ENCODE data around the gene SMIM41. TPM values are rescaled to one million over a fixed set of nuclear protein-coding genes. Genes with fewer than 3 reads are reported as not detected.

SMIM41 gene
- total and polyA plus RNA-seq, 12 donors: 0.19 to 0.52 (median 0.27) TPM; not detected in 8

DNA sequence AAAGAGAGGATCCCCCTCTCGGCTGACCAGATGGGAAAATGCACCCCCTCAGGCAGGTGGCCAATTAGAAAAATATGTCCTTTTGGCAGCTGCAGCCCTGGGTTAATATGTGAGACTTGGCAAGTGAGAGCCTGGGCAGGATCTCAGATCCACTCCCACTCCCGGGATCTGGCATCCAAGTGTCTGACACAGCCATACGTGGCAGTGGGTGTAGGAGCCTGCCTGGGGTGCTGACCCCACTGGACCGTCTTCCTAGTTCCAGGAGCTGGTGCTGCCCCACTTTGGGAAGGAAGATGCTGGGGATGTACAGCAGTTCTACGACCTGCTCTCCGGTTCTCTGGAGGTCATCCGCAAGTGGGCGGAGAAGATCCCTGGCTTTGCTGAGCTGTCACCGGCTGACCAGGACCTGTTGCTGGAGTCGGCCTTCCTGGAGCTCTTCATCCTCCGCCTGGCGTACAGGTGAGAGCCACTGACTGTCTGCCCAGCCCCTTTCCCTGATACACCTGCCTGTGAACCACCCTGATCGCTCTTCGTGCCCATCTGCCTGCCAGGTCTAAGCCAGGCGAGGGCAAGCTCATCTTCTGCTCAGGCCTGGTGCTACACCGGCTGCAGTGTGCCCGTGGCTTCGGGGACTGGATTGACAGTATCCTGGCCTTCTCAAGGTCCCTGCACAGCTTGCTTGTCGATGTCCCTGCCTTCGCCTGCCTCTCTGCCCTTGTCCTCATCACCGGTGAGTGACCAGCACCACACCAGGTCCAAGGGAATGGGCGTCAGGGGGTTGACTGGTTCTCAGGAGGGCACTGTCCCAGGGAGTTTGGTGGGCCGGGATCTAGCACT lies 22.5 kb upstream of the SMIM41 start:
- DNase-seq: peak in 1 of 2 donors; percentile 26
- Histone ChIP-seq H3K9me3 (no peaks in the 10 kb centered on the region), H3K27ac (peak overlapping the region in 3 of 10 donors; percentile 10 to 27 (median 16)), H3K27me3 (no peaks in the 10 kb centered on the region), H3K4me3 (no peak overlapping the region), H3K36me3 (peaks cover 0 to 78% (median 57%) of the 10 kb centered on the region in 9 donors), H3K4me1 (peaks cover 0 to 55% (median 26%) of the 10 kb centered on the region in 9 donors)
- intact Hi-C loops (cut with DNase I): no loop called here
- 83% methylated on average over 23 of the region's 23 CpGs for WGBS, 2 donors
- no peak for ATAC-seq
- TF ChIP-seq, protein P1, sequence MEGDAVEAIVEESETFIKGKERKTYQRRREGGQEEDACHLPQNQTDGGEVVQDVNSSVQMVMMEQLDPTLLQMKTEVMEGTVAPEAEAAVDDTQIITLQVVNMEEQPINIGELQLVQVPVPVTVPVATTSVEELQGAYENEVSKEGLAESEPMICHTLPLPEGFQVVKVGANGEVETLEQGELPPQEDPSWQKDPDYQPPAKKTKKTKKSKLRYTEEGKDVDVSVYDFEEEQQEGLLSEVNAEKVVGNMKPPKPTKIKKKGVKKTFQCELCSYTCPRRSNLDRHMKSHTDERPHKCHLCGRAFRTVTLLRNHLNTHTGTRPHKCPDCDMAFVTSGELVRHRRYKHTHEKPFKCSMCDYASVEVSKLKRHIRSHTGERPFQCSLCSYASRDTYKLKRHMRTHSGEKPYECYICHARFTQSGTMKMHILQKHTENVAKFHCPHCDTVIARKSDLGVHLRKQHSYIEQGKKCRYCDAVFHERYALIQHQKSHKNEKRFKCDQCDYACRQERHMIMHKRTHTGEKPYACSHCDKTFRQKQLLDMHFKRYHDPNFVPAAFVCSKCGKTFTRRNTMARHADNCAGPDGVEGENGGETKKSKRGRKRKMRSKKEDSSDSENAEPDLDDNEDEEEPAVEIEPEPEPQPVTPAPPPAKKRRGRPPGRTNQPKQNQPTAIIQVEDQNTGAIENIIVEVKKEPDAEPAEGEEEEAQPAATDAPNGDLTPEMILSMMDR (IDR thresholded peaks at IDR 0.05): no peak

DNA sequence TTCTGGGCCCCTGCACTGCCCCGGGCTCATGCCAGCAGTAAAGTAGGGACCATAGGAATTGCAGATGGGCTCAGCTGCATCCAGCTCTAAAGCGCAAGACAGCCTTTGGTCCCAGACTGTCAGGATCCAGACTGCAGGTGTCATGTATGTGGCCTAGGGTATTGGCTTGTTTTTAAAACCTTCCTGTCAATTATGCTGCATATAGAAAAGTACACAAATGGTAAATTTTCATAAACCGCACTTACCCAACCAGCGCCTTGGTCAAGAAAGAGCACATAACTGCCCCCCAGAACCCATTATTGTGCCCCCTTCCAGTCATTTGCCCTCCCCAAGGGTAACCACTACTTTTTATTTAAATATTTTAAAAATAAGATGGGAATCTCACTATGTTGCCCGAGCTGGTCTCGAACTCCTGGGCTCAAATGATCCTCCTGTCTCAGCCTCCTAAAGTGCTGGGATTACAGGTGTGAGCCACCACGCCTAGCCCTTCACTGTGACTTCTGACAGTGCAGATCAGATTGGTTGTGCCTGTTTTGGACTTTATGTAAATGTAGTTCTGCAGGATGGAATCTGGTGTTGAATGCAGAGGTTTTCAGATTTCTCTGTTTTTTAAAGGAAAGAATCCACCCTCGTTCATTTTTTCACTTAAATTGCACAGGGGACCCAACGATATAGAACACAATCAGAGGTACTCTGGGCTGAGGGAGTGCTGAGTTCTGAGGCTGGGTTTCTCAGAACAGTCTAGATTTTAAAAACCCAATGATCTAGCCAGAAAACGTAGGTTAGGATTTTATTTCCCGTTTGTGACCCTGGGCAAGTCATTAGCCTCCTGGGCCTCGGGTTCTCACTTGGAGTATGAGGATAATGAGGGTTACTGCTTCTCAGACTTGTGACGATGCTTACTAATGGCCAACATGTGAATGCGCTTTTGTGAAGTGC lies 21.6 kb upstream of the SMIM41 start:
- DNase-seq: no peak
- Histone ChIP-seq H3K9me3 (no peaks in the 10 kb centered on the region), H3K4me1 (peaks cover under 1 to 57% (median 21%) of the 10 kb centered on the region in 9 donors), H3K27me3 (no peaks in the 10 kb centered on the region), H3K36me3 (peaks cover 0 to 74% (median 57%) of the 10 kb centered on the region in 9 donors), H3K27ac (no peak overlapping the region), H3K4me3 (no peak overlapping the region)
- intact Hi-C loops (cut with DNase I): no loop called here
- WGBS, 2 donors: 89 to 94% methylated on average over 14 of the region's 14 CpGs
- no peak for ATAC-seq
- TF ChIP-seq, protein P1 (IDR thresholded peaks at IDR 0.05): no peak

DNA sequence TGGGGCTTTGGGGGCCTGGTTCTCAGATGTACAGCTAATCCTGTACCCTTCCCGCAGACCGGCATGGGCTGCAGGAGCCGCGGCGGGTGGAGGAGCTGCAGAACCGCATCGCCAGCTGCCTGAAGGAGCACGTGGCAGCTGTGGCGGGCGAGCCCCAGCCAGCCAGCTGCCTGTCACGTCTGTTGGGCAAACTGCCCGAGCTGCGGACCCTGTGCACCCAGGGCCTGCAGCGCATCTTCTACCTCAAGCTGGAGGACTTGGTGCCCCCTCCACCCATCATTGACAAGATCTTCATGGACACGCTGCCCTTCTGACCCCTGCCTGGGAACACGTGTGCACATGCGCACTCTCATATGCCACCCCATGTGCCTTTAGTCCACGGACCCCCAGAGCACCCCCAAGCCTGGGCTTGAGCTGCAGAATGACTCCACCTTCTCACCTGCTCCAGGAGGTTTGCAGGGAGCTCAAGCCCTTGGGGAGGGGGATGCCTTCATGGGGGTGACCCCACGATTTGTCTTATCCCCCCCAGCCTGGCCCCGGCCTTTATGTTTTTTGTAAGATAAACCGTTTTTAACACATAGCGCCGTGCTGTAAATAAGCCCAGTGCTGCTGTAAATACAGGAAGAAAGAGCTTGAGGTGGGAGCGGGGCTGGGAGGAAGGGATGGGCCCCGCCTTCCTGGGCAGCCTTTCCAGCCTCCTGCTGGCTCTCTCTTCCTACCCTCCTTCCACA lies 20.7 kb upstream of the SMIM41 start:
- peaks cover 4 to 57% (median 18%) of the 10 kb centered on the region in 9 donors for H3K4me1 ChIP-seq
- peak in 1 of 2 donors; percentile 28 for DNase-seq
- TF ChIP-seq, protein P1 (IDR thresholded peaks at IDR 0.05): no peak

More for the DNA sequence above, 20.7 kb upstream of the SMIM41 start:
- no peak overlapping the region for H3K4me3 ChIP-seq
- peak in 1 of 8 donors; percentile 0 for ATAC-seq
- 80 to 83% methylated on average over 23 of the region's 25 CpGs for WGBS, 2 donors
- peaks cover 0 to 67% (median 52%) of the 10 kb centered on the region in 9 donors for H3K36me3 ChIP-seq
- H3K27me3 ChIP-seq: no peaks in the 10 kb centered on the region
- H3K9me3 ChIP-seq: no peaks in the 10 kb centered on the region
- intact Hi-C loops (cut with DNase I): no loop called here
- no peak overlapping the region for H3K27ac ChIP-seq
